IMR-90 (cell line): ENCODE measurements around the gene RPS6KB1. TPM values are rescaled to one million over a fixed set of nuclear protein-coding genes. Genes with fewer than 3 reads are reported as not detected.

Experiments used
- ATAC-seq: fragments of 200-7000 bp; cut with Tn5 transposase; 2 replicates; pipeline ENCODE4 v1.9.1; 2020; ENCODE audit warnings: low read depth, mild to moderate bottlenecking, moderate library complexity
- BruUV-seq: library from RNA; stranded (reverse); fragments of 400-500 nt; replicated peaks from 2 replicates; lab custom pipeline; 2021; lab: Mats Ljungman, UMichigan
- CTCF ChIA-PET: fragments of 300-600 bp; formaldehyde crosslinking; extraction: SDS; loops from one replicate; lab custom pipeline; 2021; ENCODE audit warnings: antibody characterized with exemption; lab: Yijun Ruan, JAX
- POLR2A ChIA-PET: fragments of 300-600 bp; sonication (Branson Sonifier 250); formaldehyde crosslinking; loops from one replicate; lab custom pipeline; 2022; ENCODE audit warnings: antibody characterized with exemption; ENCODE audit not compliant: unreplicated experiment; lab: Charles Lee
- DNase-seq: peaks from one replicate; pipeline ENCODE4 v3.0.0; 2013
- H2AFZ ChIP-seq: replicated peaks from 2 replicates; pipeline ENCODE3; 2013; ENCODE audit warnings: low read length, mild to moderate bottlenecking; ENCODE audit not compliant: poor library complexity
- H2AK5ac ChIP-seq: 2 replicates; pipeline ENCODE4 v1.6.1; 2013; ENCODE audit warnings: low read depth, low read length, inconsistent platforms
- H2AK9ac ChIP-seq: replicated peaks from 2 replicates; pipeline ENCODE3; 2013; ENCODE audit warnings: mild to moderate bottlenecking, low read depth, low read length, moderate library complexity; ENCODE audit not compliant: poor library complexity
- H2BK120ac ChIP-seq: 2 replicates; pipeline ENCODE4 v1.6.1; 2013; ENCODE audit warnings: low read depth, low read length, inconsistent platforms
- H2BK15ac ChIP-seq: 3 replicates; pipeline ENCODE4 v1.6.1; 2013; ENCODE audit warnings: low read depth, low read length, inconsistent platforms
- H2BK20ac ChIP-seq: 2 replicates; pipeline ENCODE4 v1.6.1; 2013; ENCODE audit warnings: low read depth, mild to moderate bottlenecking, inconsistent platforms, low read length, moderate library complexity
- H2BK5ac ChIP-seq: 2 replicates; pipeline ENCODE4 v1.6.1; 2013; ENCODE audit warnings: mild to moderate bottlenecking, low read depth, low read length, inconsistent platforms; ENCODE audit not compliant: poor library complexity, severe bottlenecking
- H3K14ac ChIP-seq: replicated peaks from 2 replicates; pipeline ENCODE4 v1.6.1; 2013; ENCODE audit warnings: low read depth, low read length, inconsistent platforms
- H3K18ac ChIP-seq: 2 replicates; pipeline ENCODE4 v1.6.1; 2013; ENCODE audit warnings: low read depth, low read length, control low read depth
- H3K23ac ChIP-seq: 2 replicates; pipeline ENCODE4 v1.6.1; 2013; ENCODE audit warnings: low read depth, low read length, inconsistent platforms
- H3K27ac ChIP-seq: 2 replicates; pipeline ENCODE4 v1.5.1; 2013; ENCODE audit warnings: mild to moderate bottlenecking, control low read depth, low read length; ENCODE audit not compliant: insufficient read depth
- H3K27me3 ChIP-seq: 2 replicates; pipeline ENCODE4 v1.6.1; 2013; ENCODE audit warnings: low read length; ENCODE audit not compliant: control insufficient read depth, insufficient read depth
- H3K36me3 ChIP-seq: 2 replicates; pipeline ENCODE4 v1.6.1; 2013; ENCODE audit warnings: low read length, mixed read lengths; ENCODE audit not compliant: control insufficient read depth, insufficient read depth
- H3K4ac ChIP-seq: 2 replicates; pipeline ENCODE4 v1.6.1; 2013; ENCODE audit warnings: low read depth, low read length, inconsistent platforms
- H3K4me1 ChIP-seq: 2 replicates; pipeline ENCODE4 v1.6.1; 2013; ENCODE audit warnings: low read length, mixed read lengths; ENCODE audit not compliant: control insufficient read depth, insufficient read depth
- H3K4me2 ChIP-seq: 2 replicates; pipeline ENCODE4 v1.6.1; 2013; ENCODE audit warnings: low read depth, mild to moderate bottlenecking, control low read depth, low read length, moderate library complexity
- H3K4me3 ChIP-seq: 2 replicates; pipeline ENCODE4 v1.5.1; 2013; ENCODE audit warnings: low read depth, mild to moderate bottlenecking, control low read depth, low read length, moderate library complexity; ENCODE audit not compliant: insufficient read depth
- H3K56ac ChIP-seq: 2 replicates; pipeline ENCODE4 v1.6.1; 2013; ENCODE audit warnings: low read length, inconsistent platforms; ENCODE audit not compliant: insufficient read depth; ENCODE audit errors: extremely low read depth
- H3K79me1 ChIP-seq, 2 experiments: 2 replicates each; pipeline ENCODE4 v1.6.1; 2013; ENCODE audit warnings: low read length in 2 of 2, inconsistent platforms in 1 of 2, low read depth in 1 of 2
- H3K9ac ChIP-seq: 2 replicates; pipeline ENCODE4 v1.6.1; 2013; ENCODE audit warnings: low read depth, low read length, control low read depth
- H3K9me1 ChIP-seq: 2 replicates; pipeline ENCODE4 v1.6.1; 2013; ENCODE audit warnings: low read length, inconsistent platforms; ENCODE audit not compliant: insufficient read depth
- H3K9me3 ChIP-seq: 2 replicates; pipeline ENCODE4 v1.6.1; 2013; ENCODE audit warnings: low read length; ENCODE audit not compliant: control insufficient read depth, insufficient read depth
- H4K20me1 ChIP-seq: 2 replicates; pipeline ENCODE4 v1.6.1; 2013; ENCODE audit warnings: low read length, inconsistent platforms; ENCODE audit not compliant: insufficient read depth
- H4K5ac ChIP-seq: 2 replicates; pipeline ENCODE4 v1.6.1; 2013; ENCODE audit warnings: mild to moderate bottlenecking, low read depth, low read length, control low read depth
- H4K8ac ChIP-seq, 2 experiments: 2 replicates each; pipeline ENCODE4 v1.6.1; 2013; ENCODE audit warnings: low read depth in 2 of 2, low read length in 2 of 2, control low read depth in 1 of 2, inconsistent platforms in 1 of 2
- H4K91ac ChIP-seq: 2 replicates; pipeline ENCODE4 v1.6.1; 2013; ENCODE audit warnings: low read depth, low read length, inconsistent platforms; ENCODE audit not compliant: insufficient read depth
- BHLHE40 ChIP-seq: fragments of 150-350 bp; IDR thresholded peaks from 2 replicates; pipeline ENCODE4 v1.6.1; 2016; ENCODE audit warnings: mild to moderate bottlenecking, low read depth, low read length
- CHD1 ChIP-seq: IDR thresholded peaks from 2 replicates; pipeline ENCODE4 v1.6.1; 2012; ENCODE audit warnings: low read depth, low read length, improper control_type of control experiment
- CTCF ChIP-seq: conservative IDR thresholded peaks from 2 replicates; pipeline ENCODE4 v1.5.1; 2012; ENCODE audit warnings: mild to moderate bottlenecking, low read depth, low read length, improper control_type of control experiment
- FOS ChIP-seq: fragments of 150-350 bp; IDR thresholded peaks from 2 replicates; pipeline ENCODE4 v1.6.1; 2016; ENCODE audit warnings: low read depth, low read length
- MAFK ChIP-seq: IDR thresholded peaks from 2 replicates; pipeline ENCODE4 v1.6.1; 2012; ENCODE audit warnings: low read depth, low read length, improper control_type of control experiment
- MAZ ChIP-seq: IDR thresholded peaks from 2 replicates; pipeline ENCODE4 v1.6.1; 2012; ENCODE audit warnings: low read depth, mild to moderate bottlenecking, low read length, improper control_type of control experiment, moderate library complexity, borderline replicate concordance
- MXI1 ChIP-seq: IDR thresholded peaks from 2 replicates; pipeline ENCODE4 v1.6.1; 2012; ENCODE audit warnings: low read depth, mild to moderate bottlenecking, low read length, moderate library complexity, borderline replicate concordance
- NFE2L2 ChIP-seq: fragments of 150-350 bp; IDR thresholded peaks from 2 replicates; pipeline ENCODE4 v1.6.1; 2016; ENCODE audit warnings: low read depth, mild to moderate bottlenecking, low read length
- POLR2A ChIP-seq: IDR thresholded peaks from 2 replicates; pipeline ENCODE4 v1.6.1; 2012; ENCODE audit warnings: mild to moderate bottlenecking, low read depth, low read length
- RAD21 ChIP-seq: IDR thresholded peaks from 2 replicates; pipeline ENCODE4 v1.6.1; 2012; ENCODE audit warnings: low read length, improper control_type of control experiment
- RCOR1 ChIP-seq: IDR thresholded peaks from 2 replicates; pipeline ENCODE4 v1.6.1; 2012; ENCODE audit warnings: mild to moderate bottlenecking, low read length, improper control_type of control experiment; ENCODE audit not compliant: insufficient replicate concordance
- RFX5 ChIP-seq: IDR thresholded peaks from 2 replicates; pipeline ENCODE4 v1.8.0; 2012; ENCODE audit warnings: low read depth, mild to moderate bottlenecking, low read length, moderate library complexity
- SMC3 ChIP-seq: fragments of 150-350 bp; IDR thresholded peaks from 2 replicates; pipeline ENCODE4 v1.6.1; 2016; ENCODE audit warnings: low read depth, mild to moderate bottlenecking, antibody characterized with exemption, low read length, moderate library complexity
- USF2 ChIP-seq: fragments of 150-350 bp; IDR thresholded peaks from 2 replicates; pipeline ENCODE4 v1.6.1; 2017; ENCODE audit warnings: mild to moderate bottlenecking, antibody characterized with exemption, low read length, low read depth
- whole genome bisulfite sequencing, 2 experiments: methylation state at CpG; one replicate each; pipeline versions ENCODE4 v1.1.5 to v1.1.7; 2013; ENCODE audit warnings: missing lambda C conversion rate in 2 of 2; ENCODE audit not compliant: insufficient read length in 1 of 2; ENCODE audit errors: extremely low coverage in 2 of 2; 5-methylcytosine and 5-hydroxymethylcytosine counted together
- dilution Hi-C: fragments of 300-500 bp; cut with HindIII; formaldehyde crosslinking; loops from one replicate; pipeline ENCODE4 v1.14.3; 2018; ENCODE audit warnings: low sequenced_read_pairs; ENCODE audit not compliant: unreplicated experiment
- in situ Hi-C: fragments of 300-500 bp; cut with MboI; formaldehyde crosslinking; loops from 3 replicates; pipeline ENCODE4 v1.14.3; 2019; ENCODE audit warnings: low sequenced_read_pairs, inconsistent platforms, mixed read lengths
- intact Hi-C: fragments of 100-400 bp; cut with micrococcal nuclease; formaldehyde crosslinking; loops from 2 replicates; pipeline ENCODE4 v1.10.0; 2022
- polyA plus RNA-seq, 3 experiments: library from polyadenylated mRNA; depleted of rRNA; stranded (reverse); fragments of >200 nt; gene quantifications; 2 replicates each; pipeline ENCODE4 v1.2.3, GENCODE V29; 2012; ENCODE audit warnings: low replicate concordance in 1 of 3
- total RNA-seq: library from RNA; depleted of rRNA; stranded (reverse); fragments of >200 nt; gene quantifications from 2 replicates; pipeline ENCODE4 v1.2.3, GENCODE V29; 2012

Gene RPS6KB1
- total and polyA plus RNA-seq, 2 of the 4 experiments (the other 2 are of a cell fraction) = 11.7 to 20.3 TPM

- H2AFZ ChIP-seq = no peak overlapping the region
- H3K9me3 ChIP-seq = no peaks in the 10 kb centered on the region
- H3K23ac ChIP-seq = no peak overlapping the region
- H4K5ac ChIP-seq = no peak overlapping the region
- ChIA-PET POLR2A (no interaction called here), CTCF (no interaction called here)
- no peak overlapping the region for H4K8ac ChIP-seq
- peaks cover 43% of the 10 kb centered on the region for H4K20me1 ChIP-seq
- peaks cover 15 to 53% of the 10 kb centered on the region in 2 experiments; a peak in 3 of 4 replicates for H3K79me1 ChIP-seq
- H4K91ac ChIP-seq = no peak overlapping the region
- H2AK5ac ChIP-seq = no peak overlapping the region
- peaks cover 5% of the 10 kb centered on the region; the same call in 1 of the 2 replicates for H3K36me3 ChIP-seq
- DNase-seq (no peak), ATAC-seq (no peak)
- H3K4me2 ChIP-seq = no peak overlapping the region
- H3K4me1 ChIP-seq = no peaks in the 10 kb centered on the region
- H3K9ac ChIP-seq = no peak overlapping the region
- 100% methylated on average over 4 of the region's 8 CpGs; no CpG with 5 or more reads in 1 of the 2 experiments for WGBS, 2 experiments
- intact Hi-C loops (no loop called here), dilution Hi-C loops (no loop called here), in situ Hi-C loops (no loop called here)
- H3K27ac ChIP-seq = no peak overlapping the region
- no peak overlapping the region for H3K4me3 ChIP-seq
- TF ChIP-seq USF2 (no peak), MXI1 (no peak), BHLHE40 (no peak), RFX5 (no peak), MAZ (no peak), CHD1 (no peak), CTCF (no peak), RCOR1 (no peak), SMC3 (no peak), POLR2A (no peak), MAFK (no peak), FOS (no peak), NFE2L2 (no peak), RAD21 (no peak)
- no peak overlapping the region for H2BK15ac ChIP-seq
- H3K56ac ChIP-seq = no peak overlapping the region
- no peak overlapping the region for H2BK5ac ChIP-seq
- no TSS peak for BruUV-seq
- H2BK20ac ChIP-seq = no peak overlapping the region
- H3K27me3 ChIP-seq = no peaks in the 10 kb centered on the region
- H2AK9ac ChIP-seq = no peak overlapping the region
- H3K14ac ChIP-seq = no peak overlapping the region
- H3K4ac ChIP-seq = no peak overlapping the region
- H2BK120ac ChIP-seq = no peak overlapping the region
- H3K9me1 ChIP-seq = peaks cover 8% of the 10 kb centered on the region; the same call in 1 of the 2 replicates
- no peak overlapping the region for H3K18ac ChIP-seq
These were observed 8.7 kb downstream of the RPS6KB1 start for GRCh38 chr17:59901604-59902003.
